HG02623 (cell line): ENCODE data around the gene PGLYRP4.

Source experiments
- ATAC-seq: cut with Tn5 transposase; IDR thresholded peaks from one replicate; pipeline ENCODE4 v1.9.1; 2021; ENCODE audit warnings: moderate library complexity; ENCODE audit not compliant: unreplicated experiment

The PGLYRP4 gene

DNA sequence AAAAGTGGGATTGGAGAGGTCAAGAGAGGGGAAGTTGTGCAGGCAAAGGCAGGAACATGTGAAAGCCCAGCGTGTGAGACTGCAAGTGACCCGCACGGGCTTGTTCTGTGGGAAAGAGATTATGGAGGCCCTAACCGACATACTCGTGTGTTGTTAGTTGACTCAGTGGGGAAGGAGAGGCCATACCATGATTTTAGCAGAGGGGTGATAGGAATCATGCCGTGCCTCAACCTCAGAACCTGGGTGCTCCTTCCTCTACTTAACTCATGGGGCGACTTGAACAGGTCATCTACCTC, 55.2 kb downstream of the PGLYRP4 start:
- no peak for ATAC-seq

DNA sequence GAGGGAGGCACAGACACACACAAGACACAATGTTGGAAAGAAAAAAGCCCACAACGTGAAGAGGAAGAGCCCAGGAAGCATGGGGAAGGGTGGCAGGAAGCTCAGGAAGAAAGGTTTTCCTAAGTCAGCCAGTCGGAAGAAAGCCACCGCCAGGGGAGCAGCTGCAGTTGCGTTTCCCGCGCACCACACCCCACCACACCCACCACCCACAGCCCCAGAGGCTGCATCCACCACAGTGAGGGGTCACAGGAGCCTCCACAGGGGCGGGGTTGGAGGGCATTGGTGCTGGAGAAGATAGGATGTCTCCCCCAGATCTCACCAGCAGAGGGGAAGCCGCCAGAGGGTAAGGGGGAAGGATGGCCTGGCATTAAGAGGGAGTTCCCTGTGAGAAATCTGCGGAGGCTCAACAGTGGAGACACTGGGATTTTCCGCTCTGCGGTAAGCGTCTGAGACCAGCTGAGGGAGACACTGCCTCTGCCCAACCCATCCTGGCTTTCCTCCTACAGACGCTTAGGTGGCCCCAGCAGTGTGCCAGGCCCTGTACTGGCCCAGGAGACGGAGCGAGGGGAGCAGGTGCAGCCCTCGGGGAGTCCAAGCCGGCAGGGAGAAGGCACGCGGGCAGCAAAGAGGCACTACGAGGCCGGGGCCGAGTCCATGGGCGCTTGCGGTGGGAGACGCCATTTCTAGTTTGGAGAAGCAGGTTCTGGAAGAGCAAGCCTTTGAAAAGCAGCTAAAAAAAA, 55.7 kb downstream of the PGLYRP4 start:
- ATAC-seq, result no peak

DNA sequence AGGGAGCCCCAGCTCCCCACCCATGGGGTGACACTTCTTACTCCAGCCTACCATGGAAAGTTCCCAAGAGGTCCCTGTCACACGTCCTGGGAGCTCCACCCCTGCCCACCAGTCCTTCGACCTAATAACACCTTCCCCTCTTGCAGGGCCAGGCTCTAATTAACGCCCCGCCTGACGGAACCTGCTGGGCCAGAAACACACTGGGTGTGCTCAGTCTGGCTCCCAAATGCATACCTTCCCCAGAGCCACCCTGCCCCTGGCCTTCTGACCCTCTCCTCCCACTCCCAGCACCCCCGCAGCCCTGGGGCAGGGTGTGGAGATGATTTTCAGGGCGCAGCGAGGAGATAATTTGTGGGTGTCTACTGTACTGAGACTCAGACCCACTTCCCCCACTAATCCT, 56.5 kb downstream of the PGLYRP4 start:
- ATAC-seq, result no peak

DNA sequence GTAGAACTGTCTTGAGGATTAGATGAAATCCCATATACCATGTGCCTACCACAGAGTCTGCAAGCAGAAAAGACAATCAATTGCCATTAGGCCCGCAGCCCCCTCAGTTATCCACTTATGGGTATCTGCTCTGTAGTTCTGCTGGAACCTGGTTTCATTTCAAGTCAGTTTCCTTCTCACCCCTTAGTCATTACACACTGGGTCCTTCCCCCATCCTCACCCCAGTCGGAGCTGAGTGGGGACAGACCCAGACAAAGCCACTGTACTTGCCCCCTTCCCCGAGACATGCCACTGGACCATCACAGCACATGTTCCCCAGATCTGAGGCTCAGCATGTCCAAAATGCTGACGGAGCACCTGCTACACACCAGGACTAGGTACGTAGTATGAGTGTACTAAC, 57.1 kb downstream of the PGLYRP4 start:
- no peak for ATAC-seq

DNA sequence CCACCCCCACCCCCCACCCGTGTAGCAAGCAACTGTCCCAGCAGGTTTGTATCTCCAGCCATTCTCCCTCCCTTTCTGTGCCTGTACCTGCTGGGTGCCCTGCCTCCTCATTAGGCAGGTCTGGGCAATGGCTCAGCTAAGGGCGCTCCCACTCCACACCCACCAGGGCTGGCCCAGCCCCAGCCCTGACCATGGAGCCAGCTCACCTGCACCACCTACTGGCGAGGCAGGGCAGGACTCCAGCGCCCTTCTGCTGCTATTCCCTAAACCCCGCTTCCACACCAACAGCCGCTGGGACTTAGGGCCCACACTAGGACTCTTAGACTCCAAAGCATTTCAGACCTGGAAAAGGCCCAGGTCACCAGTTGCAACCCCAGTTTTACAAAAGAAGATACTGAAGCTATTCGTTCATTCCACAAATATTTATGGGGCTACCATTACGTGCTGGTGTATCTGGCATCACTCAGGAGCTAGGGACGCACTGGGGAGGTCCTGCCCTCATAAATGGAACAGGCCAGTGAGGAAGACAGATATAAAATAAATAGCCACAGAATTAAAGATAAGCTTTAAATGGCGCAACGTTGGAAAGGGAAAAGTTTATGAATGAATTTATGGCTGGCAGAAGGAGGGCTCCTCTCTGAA, 59.9 kb downstream of the PGLYRP4 start:
- no peak for ATAC-seq
